NCI-H1436 treated with DMSO at 0.1 percent for 48 hours (cell line): Measurements from ENCODE around the gene EXOSC3.

Experiments
- DNase-seq: peaks from one replicate; lab custom pipeline; 2025; lab: John Stamatoyannopoulos, UW

EXOSC3 gene

GRCh38 chr9:37732086-37732741 is 52.6 kb downstream of the EXOSC3 start:
- no peak for DNase-seq

- no peak for DNase-seq
Observed at GRCh38 chr9:37730839-37731238, 54.0 kb downstream of the EXOSC3 start.

GRCh38 chr9:37730256-37730655 is 54.6 kb downstream of the EXOSC3 start:
- DNase-seq = no peak
